SHP77 (cell line): ENCODE measurements around the gene RPTOR.
A peak's percentile ranks its signal among the peaks of the same experiment; 100 is the strongest.
"Not testable (repeated sequence)": the region's sequence is repeated elsewhere in the genome, so short reads cannot be mapped to it uniquely, and the experiment has no call there.

Experiments
- DNase-seq, 2 experiments: peaks; one replicate each; lab custom pipeline; 2025; lab: John Stamatoyannopoulos, UW

RPTOR gene

GRCh38 chr17:80516171-80516932 is 28.3 kb upstream of the RPTOR start:
- no peak for DNase-seq

GRCh38 chr17:80517641-80518040 is 27.0 kb upstream of the RPTOR start:
- DNase-seq, result no peak

GRCh38 chr17:80518392-80518791 is 26.2 kb upstream of the RPTOR start:
- no peak for DNase-seq

GRCh38 chr17:80519091-80519781 is 25.4 kb upstream of the RPTOR start:
- no peak for DNase-seq

- no peak for DNase-seq
Measured at GRCh38 chr17:80520810-80521455, 23.7 kb upstream of the RPTOR start.

GRCh38 chr17:80523054-80523744 is 21.4 kb upstream of the RPTOR start:
- no peak for DNase-seq

- DNase-seq, result no peak
Measured at GRCh38 chr17:80523956-80524712, 20.5 kb upstream of the RPTOR start.

GRCh38 chr17:80526116-80526910 is 18.3 kb upstream of the RPTOR start:
- DNase-seq, result no peak

GRCh38 chr17:80527016-80527645 is 17.5 kb upstream of the RPTOR start:
- no peak for DNase-seq

GRCh38 chr17:80528536-80528935 is 16.1 kb upstream of the RPTOR start:
- no peak for DNase-seq

GRCh38 chr17:80529104-80529903 is 15.3 kb upstream of the RPTOR start:
- DNase-seq, result peak in 1 of 2 experiments; percentile 52

- no peak for DNase-seq
Measured at GRCh38 chr17:80529904-80530292, 14.7 kb upstream of the RPTOR start.

- DNase-seq, result no peak
Measured at GRCh38 chr17:80531400-80531799, 13.2 kb upstream of the RPTOR start.

- not testable (repeated sequence) for DNase-seq
Measured at GRCh38 chr17:80537386-80537785, 7.3 kb upstream of the RPTOR start.

GRCh38 chr17:80538484-80538883 is 6.2 kb upstream of the RPTOR start:
- no peak for DNase-seq

GRCh38 chr17:80539022-80539641 is 5.5 kb upstream of the RPTOR start:
- DNase-seq, result peak; percentile 52 to 65

- no peak for DNase-seq
Measured at GRCh38 chr17:80545499-80545826, 825 bp downstream of the RPTOR start.

- DNase-seq, result no peak
Measured at GRCh38 chr17:80546267-80546666, 1.6 kb downstream of the RPTOR start.

- no peak for DNase-seq
Measured at GRCh38 chr17:80552523-80552922, 7.9 kb downstream of the RPTOR start.
